Testis (tissue), 2 donors: ENCODE data around the gene PRAF2.

ENCODE experiments used
- CTCF ChIP-seq, 3 experiments: fragments of 450-650 bp in 2 of 3; fragments of 200-600 bp in 1 of 3; sonication (generic) in 1 of 3; IDR thresholded peaks; one replicate each; pipeline ENCODE4 v1.5.1; 2016 to 2019; ENCODE audit warnings: antibody characterized with exemption in 3 of 3, mild to moderate bottlenecking in 2 of 3, moderate library complexity in 1 of 3
- POLR2A ChIP-seq: fragments of 450-650 bp; IDR thresholded peaks from one replicate; pipeline ENCODE4 v1.6.1; 2017; ENCODE audit warnings: antibody characterized with exemption, mild to moderate bottlenecking, moderate library complexity

- TF ChIP-seq CTCF (IDR thresholded peaks at IDR 0.05) (no peak), POLR2A (no peak)
These were observed 36.6 kb upstream of the PRAF2 start for GRCh38 chrX:49110417-49110816.
